Activated naive CD4-positive, alpha-beta T cell (primary cell): ENCODE data around the gene GPC2.
A peak's percentile ranks its signal among the peaks of the same experiment; 100 is the strongest.
"Not testable (repeated sequence)": the region's sequence is repeated elsewhere in the genome, so short reads cannot be mapped to it uniquely, and the experiment has no call there.

Experiments
- DNase-seq, 4 experiments: peaks; one replicate each; lab custom pipeline; 2025; lab: John Stamatoyannopoulos, UW

Gene GPC2

DNA sequence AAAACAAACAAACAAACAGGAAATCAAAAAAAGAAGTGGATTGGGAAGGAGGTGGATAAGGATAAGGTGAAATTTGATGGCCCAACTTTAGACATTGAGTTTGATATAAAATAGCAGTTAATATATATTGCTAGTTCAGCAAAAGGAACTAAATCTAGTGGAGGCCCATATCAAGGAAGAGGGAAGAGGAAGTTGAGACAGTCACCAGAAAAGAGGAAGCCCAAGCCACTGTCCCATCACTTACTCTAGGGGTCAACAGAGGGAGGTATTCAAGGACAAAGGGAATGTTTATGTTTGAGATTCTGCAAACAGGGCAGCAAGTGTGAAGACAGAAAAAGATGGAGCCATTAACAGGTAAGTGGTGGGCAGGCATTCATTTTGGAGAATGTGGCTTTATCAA lies 24.8 kb downstream of the GPC2 start:
- DNase-seq: no peak

DNA sequence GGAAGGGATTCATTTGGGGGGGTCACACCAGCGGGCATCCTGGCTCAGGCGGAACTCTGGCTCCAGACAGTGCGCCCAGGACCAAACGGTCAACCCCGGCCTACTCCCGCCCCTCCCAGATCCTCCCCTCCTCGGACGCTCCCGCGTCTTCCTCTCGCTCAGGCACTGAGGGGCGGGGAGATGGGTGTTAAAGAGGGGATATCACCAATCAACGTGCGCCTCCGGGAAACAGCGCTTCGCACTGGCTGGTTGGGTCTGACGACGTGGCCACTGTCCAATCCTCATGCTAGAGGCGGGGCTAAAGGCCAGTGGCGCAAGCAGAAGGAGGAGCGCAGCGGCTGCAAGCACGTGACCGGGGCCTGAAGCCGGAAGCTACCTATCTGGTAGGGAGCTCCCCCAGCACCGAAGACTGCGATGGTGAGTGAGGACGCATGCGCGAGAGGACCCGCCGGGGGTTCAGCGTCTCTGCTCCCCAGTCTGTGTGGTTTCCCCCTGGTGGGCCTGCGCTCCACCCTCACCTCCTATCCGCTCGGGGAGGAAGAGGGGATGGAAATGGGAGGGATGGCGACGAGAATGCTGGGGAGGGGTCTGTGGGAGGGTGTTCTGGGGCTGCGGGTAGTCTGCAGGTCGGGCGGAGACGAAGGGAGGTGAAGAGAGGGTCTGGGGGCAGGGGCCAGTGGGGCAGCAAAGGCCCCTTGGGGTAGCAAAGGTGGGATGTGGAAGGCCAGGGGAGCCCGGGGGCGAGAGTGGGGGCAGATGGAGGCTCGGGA lies 28.4 kb downstream of the GPC2 start, which contains the start of gene LAMTOR4:
TSS of gene LAMTOR4 (plus strand) at position 360 of the 770 bp plus-strand sequence. CDS start at position 415, 55 bp downstream.
- peak; percentile 86 to 96 (median 92) for DNase-seq

- DNase-seq: no peak
Observed at GRCh38 chr7:100148225-100148558, 29.0 kb downstream of the GPC2 start.

DNA sequence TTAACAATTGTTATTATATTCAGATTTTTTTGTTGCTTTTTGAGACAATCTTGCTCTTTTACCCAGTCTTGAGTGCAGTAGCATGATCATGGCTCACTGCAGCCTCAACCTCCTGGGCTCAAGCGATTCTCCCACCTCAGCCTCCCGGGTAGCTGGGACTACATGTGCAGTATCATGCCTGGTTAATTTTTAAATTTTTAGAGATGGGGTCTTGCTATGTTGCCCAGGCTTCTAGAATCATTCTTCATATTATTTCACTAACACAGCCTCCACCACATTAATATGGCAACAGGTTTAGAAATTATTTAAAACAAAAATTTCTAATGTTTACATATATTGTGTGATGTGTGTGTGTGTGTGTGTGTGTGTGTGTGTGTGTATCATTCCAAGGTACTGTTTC lies 29.9 kb downstream of the GPC2 start:
- DNase-seq: no peak

DNA sequence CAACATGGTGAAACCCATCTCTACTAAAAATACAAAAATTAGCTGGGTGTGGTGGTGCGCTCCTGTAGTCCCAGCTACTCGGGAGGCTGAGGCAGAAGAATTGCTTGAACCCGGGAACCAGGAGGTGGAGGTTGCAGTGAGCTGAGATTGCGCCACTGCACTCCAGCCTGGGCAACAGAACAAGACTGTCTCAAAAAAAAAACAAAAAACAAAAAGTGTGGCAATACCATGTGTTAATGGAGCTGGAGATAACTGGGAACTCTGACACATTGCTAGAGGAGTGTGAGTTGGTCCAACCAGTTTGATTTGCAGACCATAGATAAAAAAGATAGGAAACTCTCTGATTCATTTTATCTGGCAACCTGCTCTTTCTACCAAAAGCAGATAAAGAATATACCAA lies 30.8 kb downstream of the GPC2 start:
- not testable (repeated sequence) for DNase-seq

DNA sequence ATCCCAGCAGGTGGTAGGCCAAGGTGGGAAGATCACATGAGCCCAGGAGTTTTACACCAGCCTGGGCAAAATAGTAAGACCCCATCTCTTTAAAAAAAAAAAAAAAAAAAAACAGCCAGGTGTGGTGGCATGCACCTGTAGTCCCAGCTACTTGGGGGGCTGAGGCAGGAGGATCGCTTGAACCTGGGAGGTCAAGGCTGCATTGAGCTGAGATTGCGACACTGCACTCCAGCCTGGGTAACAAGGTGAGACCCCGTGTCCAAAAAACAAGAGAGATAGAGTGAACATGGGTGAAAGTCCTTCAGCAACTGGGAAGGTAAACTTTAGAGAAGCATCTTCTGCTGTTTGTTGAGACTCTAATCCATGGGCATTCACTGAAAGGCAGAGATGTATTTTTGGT lies 34.7 kb downstream of the GPC2 start:
- DNase-seq: no peak

DNA sequence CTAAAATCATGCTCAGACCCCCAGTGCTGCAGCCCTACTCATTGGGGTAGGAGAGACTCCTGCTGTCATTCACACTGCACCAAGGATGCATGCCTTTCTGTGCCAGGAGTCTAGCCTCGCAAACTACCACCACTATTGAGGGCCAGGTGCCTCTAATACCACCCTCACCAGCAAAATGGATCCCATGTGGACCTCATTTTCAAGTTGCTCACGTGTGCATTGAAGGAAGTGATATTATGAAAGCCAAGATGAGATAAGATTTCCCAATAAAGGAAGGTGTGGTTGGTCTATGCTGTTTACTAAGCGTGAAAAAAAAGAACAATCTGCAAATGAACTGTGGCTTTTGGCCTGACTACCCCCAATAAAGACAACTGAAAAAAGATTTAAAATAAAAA lies 35.6 kb downstream of the GPC2 start:
- DNase-seq: no peak

GRCh38 chr7:100137851-100138760 lies 39.1 kb downstream of the GPC2 start:
- no peak for DNase-seq

DNA sequence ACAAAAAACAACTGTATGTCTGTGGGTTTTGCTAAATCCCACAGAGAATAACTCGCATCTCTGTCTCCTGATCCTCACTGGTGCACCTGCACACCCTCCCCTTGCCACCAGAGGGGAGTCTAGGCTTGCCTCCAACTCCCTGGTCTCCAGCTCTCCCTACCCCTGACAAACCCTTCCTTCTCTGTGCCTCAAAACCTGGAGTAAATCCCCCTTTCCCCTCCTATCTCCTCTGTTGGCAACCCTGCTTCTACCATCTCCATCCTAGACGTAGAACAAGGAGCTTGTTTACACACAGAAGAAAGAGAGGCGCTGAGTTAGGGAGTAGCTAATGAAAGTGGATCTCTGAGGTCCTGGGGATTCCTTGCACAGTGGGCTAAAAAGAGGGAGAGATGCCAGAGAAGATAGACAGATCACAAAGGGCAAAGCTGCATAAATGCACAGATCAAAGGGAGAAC lies 44.5 kb downstream of the GPC2 start:
- DNase-seq: peak in 2 of 4 experiments; percentile 38 to 51

GRCh38 chr7:100132126-100132525 lies 45.1 kb downstream of the GPC2 start:
- no peak for DNase-seq

- DNase-seq: peak; percentile 54 to 88 (median 84)
Observed at GRCh38 chr7:100130608-100131453, 46.4 kb downstream of the GPC2 start.

DNA sequence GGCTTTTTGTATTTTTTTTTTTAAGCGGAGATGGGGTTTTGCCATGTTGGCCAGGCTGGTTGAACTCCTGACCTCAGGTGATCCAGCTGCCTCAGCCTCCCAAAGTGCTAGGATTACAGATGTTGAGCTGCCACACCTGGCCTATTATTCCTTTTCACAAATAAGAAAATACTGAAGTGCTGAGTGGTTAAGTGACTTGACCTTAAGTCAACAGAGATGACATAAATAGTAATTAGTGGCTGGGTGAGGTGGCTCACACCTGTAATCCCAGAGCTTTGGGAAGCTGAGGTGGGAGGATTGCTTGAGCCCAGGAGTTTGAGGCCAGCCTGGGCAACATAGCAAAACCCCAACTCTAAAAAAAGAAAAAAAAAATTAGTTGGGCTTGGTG lies 47.0 kb downstream of the GPC2 start:
- not testable (repeated sequence) for DNase-seq

DNA sequence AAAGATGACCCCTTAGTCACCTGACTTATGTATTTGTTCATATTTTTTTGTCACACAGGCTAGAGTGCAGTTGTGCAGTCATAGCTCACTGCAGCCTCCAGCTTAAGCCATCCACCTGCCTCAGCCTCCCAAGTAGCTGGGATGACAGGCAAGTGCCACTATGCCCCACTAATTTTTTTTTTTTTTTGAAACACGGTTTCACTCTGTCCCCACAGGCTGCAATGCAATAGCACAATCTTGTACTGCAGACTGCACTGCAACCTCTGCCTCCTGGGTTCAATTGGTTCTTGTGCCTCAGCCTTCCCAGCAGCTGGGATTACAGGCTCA lies 48.6 kb downstream of the GPC2 start:
- DNase-seq: no peak

DNA sequence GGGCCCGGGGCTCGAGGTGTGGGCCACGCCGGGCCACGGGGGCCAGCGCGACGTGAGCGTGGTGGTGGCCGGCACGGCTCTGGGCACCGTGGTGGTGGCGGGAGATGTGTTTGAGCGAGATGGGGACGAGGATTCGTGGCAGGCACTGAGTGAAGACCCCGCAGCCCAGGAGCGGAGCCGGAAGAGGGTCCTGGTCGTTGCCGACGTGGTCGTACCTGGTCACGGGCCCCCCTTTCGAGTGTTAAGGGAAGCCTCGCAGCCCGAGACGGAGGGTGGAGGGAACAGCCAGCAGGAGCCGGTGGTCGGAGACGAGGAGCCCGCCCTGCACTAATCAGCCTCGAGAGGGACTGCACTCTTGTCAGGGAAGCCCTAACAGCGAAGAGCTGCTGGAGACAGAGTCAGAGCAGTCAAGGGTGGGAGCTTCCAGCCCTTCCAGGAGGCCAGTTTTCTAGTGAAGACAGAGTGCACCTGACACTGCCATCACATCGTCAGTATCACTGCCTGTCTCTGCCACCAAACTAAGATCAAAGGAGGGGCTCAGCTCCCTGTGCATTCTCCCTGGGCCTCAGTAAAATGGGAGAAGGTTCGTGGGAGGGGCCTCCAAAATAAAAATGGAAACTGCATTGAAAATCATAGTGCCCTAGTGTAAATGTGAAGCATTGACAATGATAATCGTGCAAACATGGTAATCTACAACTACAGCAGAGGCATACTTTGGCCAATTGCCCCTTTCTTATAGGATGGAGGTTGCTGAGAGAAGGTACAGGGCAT lies 49.1 kb downstream of the GPC2 start:
- peak in 1 of 4 experiments; percentile 18 for DNase-seq

DNA sequence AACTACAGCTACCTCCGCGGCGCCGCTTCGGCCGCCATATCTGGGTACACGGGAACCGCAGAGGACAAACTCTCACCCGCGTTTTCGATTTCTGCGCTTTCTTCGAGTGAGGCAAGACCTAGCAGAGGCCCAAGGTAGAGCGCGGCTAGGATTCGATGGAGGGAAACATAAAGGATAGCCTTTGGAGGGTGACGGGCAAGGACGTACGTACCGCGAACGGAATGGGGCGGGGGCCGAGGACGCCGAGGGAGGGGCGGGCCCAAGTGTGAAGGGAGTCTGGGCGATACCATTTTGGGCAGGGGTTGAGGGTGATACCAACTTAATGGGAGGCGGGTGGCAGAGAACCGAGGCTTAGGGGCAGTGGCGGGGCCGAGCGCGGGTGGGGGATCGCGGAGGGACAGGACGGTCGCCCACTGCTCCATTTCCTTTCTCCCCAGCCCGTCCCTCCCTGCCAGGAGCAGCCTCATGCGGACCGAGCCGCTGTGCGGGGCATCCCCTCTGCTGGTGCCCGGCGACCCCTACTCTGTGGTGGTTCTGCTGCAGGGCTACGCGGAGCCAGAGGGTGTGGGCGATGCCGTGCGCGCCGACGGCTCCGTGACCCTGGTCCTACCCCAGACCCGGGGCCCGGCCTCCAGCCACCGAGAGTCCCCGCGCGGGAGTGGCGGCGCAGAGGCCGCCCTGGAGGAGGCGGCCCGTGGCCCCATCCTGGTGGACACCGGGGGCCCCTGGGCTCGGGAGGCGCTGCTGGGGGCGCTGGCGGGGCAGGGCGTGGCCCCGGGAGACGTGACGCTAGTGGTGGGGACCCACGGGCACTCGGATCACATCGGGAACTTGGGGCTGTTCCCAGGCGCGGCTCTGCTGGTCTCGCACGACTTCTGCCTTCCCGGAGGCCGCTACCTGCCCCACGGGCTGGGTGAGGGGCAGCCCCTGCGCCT lies 50.0 kb downstream of the GPC2 start, which contains the start of gene MBLAC1:
TSS of gene MBLAC1 (plus strand) at position 37 of the 935 bp plus-strand sequence. CDS start at position 466, 429 bp downstream.
- DNase-seq: peak; percentile 73 to 88 (median 80)

DNA sequence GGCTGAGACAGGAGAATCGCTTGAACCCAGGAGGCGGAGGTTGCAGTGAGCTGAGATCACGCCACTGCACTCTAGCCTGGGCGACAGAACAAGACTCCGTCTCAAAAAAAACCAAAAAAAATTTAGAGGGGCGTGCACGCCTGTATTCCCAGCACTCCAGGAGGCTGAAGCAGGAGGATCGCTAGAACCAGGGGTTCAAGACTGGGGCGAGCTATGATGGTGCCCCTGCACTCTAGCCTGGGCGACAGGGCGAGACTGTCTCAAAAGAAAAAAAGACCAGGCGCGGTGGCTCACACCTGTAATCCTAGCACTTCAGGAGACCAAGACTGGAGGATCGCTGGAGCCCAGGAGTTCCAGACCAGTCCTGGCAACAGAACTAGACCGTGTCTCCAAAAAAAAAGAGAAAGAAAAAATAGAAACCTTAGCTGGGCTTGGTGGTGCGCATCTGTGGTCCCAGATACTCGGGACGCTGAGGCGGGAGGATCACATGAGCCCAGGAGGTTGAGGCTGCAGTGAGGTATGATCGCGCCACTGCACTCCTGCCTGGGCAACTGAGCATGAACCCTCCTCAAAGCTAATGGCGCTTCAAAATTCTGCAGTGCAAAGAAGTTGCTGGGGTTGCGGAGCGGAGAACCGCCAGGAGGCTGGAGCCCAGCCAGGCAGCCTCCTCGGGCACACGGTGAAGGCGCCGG lies 50.8 kb downstream of the GPC2 start:
- no peak for DNase-seq

- no peak for DNase-seq
Observed at GRCh38 chr7:100124301-100125230, 52.6 kb downstream of the GPC2 start.

DNA sequence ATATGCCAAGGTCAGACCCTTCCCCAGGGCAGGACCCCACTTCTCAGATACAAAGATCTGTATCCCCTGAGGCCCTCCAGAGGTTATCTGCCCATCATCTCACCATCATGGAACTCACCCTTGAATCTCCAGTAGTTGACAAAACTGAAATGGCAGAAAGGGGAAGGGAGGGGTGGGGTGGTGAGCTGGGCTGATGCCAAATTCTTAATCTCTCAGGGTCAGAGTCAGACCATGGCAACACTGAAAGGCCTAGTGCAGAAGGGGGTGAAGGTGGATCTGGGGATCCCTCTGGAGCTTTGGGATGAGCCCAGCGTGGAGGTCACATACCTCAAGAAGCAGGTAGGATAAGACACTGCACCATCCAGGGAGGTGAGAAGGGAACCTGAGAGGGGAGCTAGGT lies 54.6 kb downstream of the GPC2 start:
- no peak for DNase-seq
